Activated T-cell treated with anti-CD3 and anti-CD28 coated beads, Interleukin-2, amount 50 U/mL, for 24 hours (primary cell): ENCODE data around the gene LDLRAD3.

ENCODE experiments used
- DNase-seq: peaks from one replicate; pipeline ENCODE4 v3.0.0-alpha.2; 2020
- H3K27ac Mint-ChIP-seq: 2 replicates; pipeline ENCODE4 v1.8.0; 2020; ENCODE audit warnings: mild to moderate bottlenecking, mixed read lengths
- H3K27me3 Mint-ChIP-seq: 2 replicates; pipeline ENCODE4 v1.8.0; 2020; ENCODE audit warnings: mixed read lengths
- H3K36me3 Mint-ChIP-seq: 2 replicates; pipeline ENCODE4 v1.8.0; 2020; ENCODE audit warnings: low read depth, mixed read lengths
- H3K4me1 Mint-ChIP-seq: 2 replicates; pipeline ENCODE4 v1.8.0; 2020; ENCODE audit warnings: low read depth, mixed read lengths
- H3K4me3 Mint-ChIP-seq: 2 replicates; pipeline ENCODE4 v1.8.0; 2020; ENCODE audit warnings: mild to moderate bottlenecking, moderate library complexity, mixed read lengths
- H3K9me3 Mint-ChIP-seq: 2 replicates; pipeline ENCODE4 v1.8.0; 2020; ENCODE audit warnings: mixed read lengths

Gene LDLRAD3

GRCh38 chr11:36218283-36218921 lies 274.5 kb downstream of the LDLRAD3 start:
- Mint-ChIP-seq H3K4me1 (no peaks in the 10 kb centered on the region), H3K4me3 (no peak overlapping the region), H3K36me3 (no peaks in the 10 kb centered on the region), H3K27me3 (peaks cover 17% of the 10 kb centered on the region), H3K27ac (no peak overlapping the region), H3K9me3 (peaks cover 12% of the 10 kb centered on the region)
- no peak for DNase-seq

GRCh38 chr11:36219996-36220395 lies 276.1 kb downstream of the LDLRAD3 start:
- Mint-ChIP-seq H3K36me3 (no peaks in the 10 kb centered on the region), H3K27me3 (peaks cover 11% of the 10 kb centered on the region), H3K9me3 (peaks cover 12% of the 10 kb centered on the region), H3K4me3 (no peak overlapping the region), H3K27ac (no peak overlapping the region), H3K4me1 (no peaks in the 10 kb centered on the region)
- DNase-seq = no peak

GRCh38 chr11:36222831-36223635 lies 279.2 kb downstream of the LDLRAD3 start:
- peaks cover 3% of the 10 kb centered on the region for H3K27me3 Mint-ChIP-seq
- peaks cover 12% of the 10 kb centered on the region for H3K9me3 Mint-ChIP-seq

GRCh38 chr11:36224209-36224882 lies 280.5 kb downstream of the LDLRAD3 start:
- Mint-ChIP-seq H3K27ac (no peak overlapping the region), H3K27me3 (no peaks in the 10 kb centered on the region), H3K36me3 (no peaks in the 10 kb centered on the region), H3K4me1 (no peaks in the 10 kb centered on the region), H3K4me3 (no peak overlapping the region), H3K9me3 (peaks cover 10% of the 10 kb centered on the region)
- no peak for DNase-seq

More at GRCh38 chr11:36222831-36223635, 279.2 kb downstream of the LDLRAD3 start:
- H3K4me1 Mint-ChIP-seq = no peaks in the 10 kb centered on the region
- H3K27ac Mint-ChIP-seq = no peak overlapping the region
- no peak for DNase-seq
- no peak overlapping the region for H3K4me3 Mint-ChIP-seq
- no peaks in the 10 kb centered on the region for H3K36me3 Mint-ChIP-seq

GRCh38 chr11:36227044-36227443 lies 283.2 kb downstream of the LDLRAD3 start:
- DNase-seq = no peak
- no peak overlapping the region for H3K4me3 Mint-ChIP-seq
- H3K27me3 Mint-ChIP-seq = peaks cover under 1% of the 10 kb centered on the region
- no peaks in the 10 kb centered on the region for H3K36me3 Mint-ChIP-seq
- no peaks in the 10 kb centered on the region for H3K9me3 Mint-ChIP-seq
- H3K4me1 Mint-ChIP-seq = no peaks in the 10 kb centered on the region
- H3K27ac Mint-ChIP-seq = no peak overlapping the region

- Mint-ChIP-seq H3K27ac (no peak overlapping the region), H3K4me3 (no peak overlapping the region), H3K36me3 (no peaks in the 10 kb centered on the region), H3K4me1 (no peaks in the 10 kb centered on the region), H3K9me3 (no peaks in the 10 kb centered on the region), H3K27me3 (peaks cover 6% of the 10 kb centered on the region)
- DNase-seq = no peak
These were observed 284.8 kb downstream of the LDLRAD3 start for GRCh38 chr11:36228689-36229088.

- no peaks in the 10 kb centered on the region for H3K9me3 Mint-ChIP-seq
- H3K4me3 Mint-ChIP-seq = no peak overlapping the region
- no peaks in the 10 kb centered on the region for H3K36me3 Mint-ChIP-seq
- peaks cover 6% of the 10 kb centered on the region for H3K27me3 Mint-ChIP-seq
- H3K4me1 Mint-ChIP-seq = no peaks in the 10 kb centered on the region
- H3K27ac Mint-ChIP-seq = no peak overlapping the region
- no peak for DNase-seq
These were observed 285.3 kb downstream of the LDLRAD3 start for GRCh38 chr11:36229091-36229705.

- Mint-ChIP-seq H3K4me1 (no peaks in the 10 kb centered on the region), H3K9me3 (no peaks in the 10 kb centered on the region), H3K27ac (no peak overlapping the region), H3K27me3 (peaks cover 14% of the 10 kb centered on the region), H3K36me3 (no peaks in the 10 kb centered on the region), H3K4me3 (no peak overlapping the region)
- no peak for DNase-seq
These were observed 287.2 kb downstream of the LDLRAD3 start for GRCh38 chr11:36230779-36231699.

- H3K27ac Mint-ChIP-seq = no peak overlapping the region
- peaks cover 19% of the 10 kb centered on the region for H3K27me3 Mint-ChIP-seq
- DNase-seq = no peak
These were observed 289.3 kb downstream of the LDLRAD3 start for GRCh38 chr11:36233204-36233603.

GRCh38 chr11:36234825-36235224 lies 291.0 kb downstream of the LDLRAD3 start:
- no peak for DNase-seq
- no peak overlapping the region for H3K4me3 Mint-ChIP-seq

More at GRCh38 chr11:36233204-36233603, 289.3 kb downstream of the LDLRAD3 start:
- no peaks in the 10 kb centered on the region for H3K4me1 Mint-ChIP-seq
- H3K36me3 Mint-ChIP-seq = no peaks in the 10 kb centered on the region
- no peak overlapping the region for H3K4me3 Mint-ChIP-seq
- H3K9me3 Mint-ChIP-seq = no peaks in the 10 kb centered on the region

GRCh38 chr11:36235750-36236149 lies 291.9 kb downstream of the LDLRAD3 start:
- Mint-ChIP-seq H3K27me3 (peaks cover 20% of the 10 kb centered on the region), H3K4me3 (no peak overlapping the region), H3K9me3 (no peaks in the 10 kb centered on the region), H3K36me3 (no peaks in the 10 kb centered on the region), H3K27ac (no peak overlapping the region), H3K4me1 (no peaks in the 10 kb centered on the region)
- no peak for DNase-seq

More at GRCh38 chr11:36234825-36235224, 291.0 kb downstream of the LDLRAD3 start:
- no peaks in the 10 kb centered on the region for H3K36me3 Mint-ChIP-seq
- no peaks in the 10 kb centered on the region for H3K4me1 Mint-ChIP-seq
- no peak overlapping the region for H3K27ac Mint-ChIP-seq
- peaks cover 19% of the 10 kb centered on the region for H3K27me3 Mint-ChIP-seq
- H3K9me3 Mint-ChIP-seq = no peaks in the 10 kb centered on the region

GRCh38 chr11:36237391-36237790 lies 293.5 kb downstream of the LDLRAD3 start:
- H3K36me3 Mint-ChIP-seq = no peaks in the 10 kb centered on the region
- no peaks in the 10 kb centered on the region for H3K4me1 Mint-ChIP-seq
- H3K4me3 Mint-ChIP-seq = no peak overlapping the region
- H3K27ac Mint-ChIP-seq = no peak overlapping the region
- peaks cover 22% of the 10 kb centered on the region for H3K27me3 Mint-ChIP-seq
- no peak for DNase-seq
- no peaks in the 10 kb centered on the region for H3K9me3 Mint-ChIP-seq

GRCh38 chr11:36238036-36238631 lies 294.3 kb downstream of the LDLRAD3 start:
- Mint-ChIP-seq H3K4me3 (no peak overlapping the region), H3K27me3 (peaks cover 19% of the 10 kb centered on the region), H3K36me3 (no peaks in the 10 kb centered on the region), H3K4me1 (no peaks in the 10 kb centered on the region), H3K27ac (no peak overlapping the region), H3K9me3 (no peaks in the 10 kb centered on the region)
- no peak for DNase-seq
